B cell (primary cell): ENCODE results near the gene AP3M1. TPM values are rescaled to one million over a fixed set of nuclear protein-coding genes. Genes with fewer than 3 reads are reported as not detected.

Experiments
- ATAC-seq: fragments of 200-7000 bp; cut with Tn5 transposase; one replicate; pipeline ENCODE4 v1.10.0; 2021; ENCODE audit warnings: low read depth, mild to moderate bottlenecking, moderate number of reproducible peaks, moderate library complexity
- CTCF ChIA-PET: fragments of 350-600 bp; sonication (Branson Sonifier 250); formaldehyde crosslinking; loops from one replicate; lab custom pipeline; 2021; ENCODE audit warnings: antibody characterized with exemption, inconsistent platforms; lab: Charles Lee
- POLR2A ChIA-PET: fragments of 350-600 bp; sonication (Branson Sonifier 250); formaldehyde crosslinking; loops from one replicate; lab custom pipeline; 2021; ENCODE audit warnings: antibody characterized with exemption; lab: Charles Lee
- DNase-seq: peaks from one replicate; pipeline ENCODE4 v3.0.0; 2013
- H2AFZ ChIP-seq: 2 replicates; pipeline ENCODE4 v1.6.1; 2012; ENCODE audit warnings: mild to moderate bottlenecking, low read depth, low read length; ENCODE audit not compliant: insufficient read depth, poor library complexity, severe bottlenecking
- H3K27ac ChIP-seq, 2 donors: 1 replicate in 1 of 2; 2 replicates in 1 of 2; pipeline ENCODE4 v1.5.1; 2012 to 2013; ENCODE audit warnings: low read length in 2 of 2, mild to moderate bottlenecking in 2 of 2, moderate library complexity in 1 of 2
- H3K27me3 ChIP-seq, 4 experiments: fragments of 200-600 bp in 1 of 4; sonication (generic) in 1 of 4; replicated peaks in 1 of 4; 1 replicate in 2 of 4; 2 replicates in 2 of 4; pipeline versions ENCODE4 v1.6.1 to v1.7.0; 2013 to 2016; ENCODE audit warnings: low read length in 3 of 4, mild to moderate bottlenecking in 2 of 4, mixed read lengths in 1 of 4, moderate library complexity in 1 of 4; ENCODE audit not compliant: insufficient read depth in 4 of 4, control insufficient read depth in 3 of 4; ENCODE audit errors: control extremely low read depth in 1 of 4
- H3K36me3 ChIP-seq, 2 experiments: replicated peaks in 1 of 2; 1 replicate in 1 of 2; 2 replicates in 1 of 2; pipeline versions ENCODE4 v1.6.1 to v1.7.1; 2013; ENCODE audit warnings: low read length in 1 of 2; ENCODE audit not compliant: insufficient read depth in 2 of 2, control insufficient read depth in 1 of 2; ENCODE audit errors: control extremely low read depth in 1 of 2, extremely low read depth in 1 of 2
- H3K4me1 ChIP-seq, 2 donors: fragments of 200-600 bp in 1 of 2; sonication (generic) in 1 of 2; 1 replicate in 1 of 2; 2 replicates in 1 of 2; pipeline versions ENCODE4 v1.5.1 to v1.6.1; 2013 to 2017; ENCODE audit warnings: low read length in 2 of 2; ENCODE audit not compliant: control insufficient read depth in 2 of 2, insufficient read depth in 2 of 2
- H3K4me2 ChIP-seq: replicated peaks from 2 replicates; pipeline ENCODE3; 2012; ENCODE audit warnings: mild to moderate bottlenecking, low read depth, low read length; ENCODE audit not compliant: poor library complexity, severe bottlenecking
- H3K4me3 ChIP-seq, 5 experiments: fragments of 200-600 bp in 1 of 5; sonication (generic) in 1 of 5; 1 replicate in 3 of 5; 2 replicates in 2 of 5; pipeline versions ENCODE4 v1.5.1 to v1.7.0; 2011 to 2016; ENCODE audit warnings: low read length in 4 of 5, mild to moderate bottlenecking in 4 of 5, low read depth in 2 of 5, control low read depth in 1 of 5, moderate library complexity in 1 of 5; ENCODE audit not compliant: insufficient read depth in 1 of 5; ENCODE audit errors: control extremely low read depth in 1 of 5, extremely low read depth in 1 of 5
- H3K79me2 ChIP-seq: fragments of 200-600 bp; sonication (generic); one replicate; pipeline ENCODE4 v1.6.0; 2016; ENCODE audit warnings: low read length; ENCODE audit not compliant: control insufficient read depth, insufficient read depth
- H3K9ac ChIP-seq: fragments of 200-600 bp; sonication (generic); 2 replicates; pipeline ENCODE4 v1.6.1; 2017; ENCODE audit warnings: mild to moderate bottlenecking, low read length, moderate library complexity
- H3K9me3 ChIP-seq, 3 donors: one replicate each; pipeline versions ENCODE4 v1.6.1 to v1.7.1; 2013; ENCODE audit warnings: low read length in 2 of 3; ENCODE audit not compliant: control insufficient read depth in 2 of 3, insufficient read depth in 1 of 3; ENCODE audit errors: control extremely low read depth in 1 of 3
- H4K20me1 ChIP-seq: 2 replicates; pipeline ENCODE4 v1.6.0; 2012; ENCODE audit warnings: mild to moderate bottlenecking, low read length; ENCODE audit not compliant: insufficient read depth, control insufficient read depth, poor library complexity, severe bottlenecking
- H3K27ac Mint-ChIP-seq: one replicate; pipeline ENCODE4 v1.8.0; 2021; ENCODE audit warnings: mixed read lengths
- H3K27me3 Mint-ChIP-seq: one replicate; pipeline ENCODE4 v1.8.0; 2021; ENCODE audit warnings: mixed read lengths
- H3K4me1 Mint-ChIP-seq: one replicate; pipeline ENCODE4 v1.8.0; 2021; ENCODE audit warnings: mixed read lengths
- H3K4me3 Mint-ChIP-seq: one replicate; pipeline ENCODE4 v1.8.0; 2021; ENCODE audit warnings: mixed read lengths
- H3K9me3 Mint-ChIP-seq: one replicate; pipeline ENCODE4 v1.8.0; 2022; ENCODE audit warnings: mixed read lengths; ENCODE audit not compliant: insufficient read depth
- EZH2 ChIP-seq: IDR thresholded peaks from 2 replicates; pipeline ENCODE4 v1.6.1; 2012; ENCODE audit warnings: borderline replicate concordance, low read depth, mild to moderate bottlenecking, moderate library complexity, low read length; ENCODE audit not compliant: insufficient read depth, poor library complexity, severe bottlenecking
- WGBS: methylation state at CpG from one replicate; pipeline ENCODE4 v1.1.5; 2013; ENCODE audit warnings: missing lambda C conversion rate; ENCODE audit not compliant: insufficient coverage; 5-methylcytosine and 5-hydroxymethylcytosine counted together
- intact Hi-C: fragments of 100-400 bp; cut with micrococcal nuclease; formaldehyde crosslinking; loops from one replicate; pipeline ENCODE4 v1.10.0; 2022
- polyA plus RNA-seq: library from polyadenylated mRNA; depleted of rRNA; stranded (reverse); fragments of >200 nt; gene quantifications from 2 replicates; pipeline ENCODE4 v1.2.3, GENCODE V29; 2012
- total RNA-seq, 2 donors: library from RNA; stranded (reverse); fragments of 120-200 nt in 1 of 2; gene quantifications; 1 replicate in 1 of 2; 2 replicates in 1 of 2; pipeline versions ENCODE4 v1.2.3 to v1.2.4, GENCODE V29; 2013 to 2022
- TF ChIP-seq, protein P1 (sequence below): fragments of 200-600 bp; IDR thresholded peaks from one replicate; pipeline ENCODE4 v1.8.0; 2022; ENCODE audit warnings: antibody characterized with exemption, mild to moderate bottlenecking

AP3M1 gene
- total and polyA plus RNA-seq, 2 donors (not counting 1 experiment from before 2014, with no cell fraction given), result 21.6 to 50.4 TPM

DNA sequence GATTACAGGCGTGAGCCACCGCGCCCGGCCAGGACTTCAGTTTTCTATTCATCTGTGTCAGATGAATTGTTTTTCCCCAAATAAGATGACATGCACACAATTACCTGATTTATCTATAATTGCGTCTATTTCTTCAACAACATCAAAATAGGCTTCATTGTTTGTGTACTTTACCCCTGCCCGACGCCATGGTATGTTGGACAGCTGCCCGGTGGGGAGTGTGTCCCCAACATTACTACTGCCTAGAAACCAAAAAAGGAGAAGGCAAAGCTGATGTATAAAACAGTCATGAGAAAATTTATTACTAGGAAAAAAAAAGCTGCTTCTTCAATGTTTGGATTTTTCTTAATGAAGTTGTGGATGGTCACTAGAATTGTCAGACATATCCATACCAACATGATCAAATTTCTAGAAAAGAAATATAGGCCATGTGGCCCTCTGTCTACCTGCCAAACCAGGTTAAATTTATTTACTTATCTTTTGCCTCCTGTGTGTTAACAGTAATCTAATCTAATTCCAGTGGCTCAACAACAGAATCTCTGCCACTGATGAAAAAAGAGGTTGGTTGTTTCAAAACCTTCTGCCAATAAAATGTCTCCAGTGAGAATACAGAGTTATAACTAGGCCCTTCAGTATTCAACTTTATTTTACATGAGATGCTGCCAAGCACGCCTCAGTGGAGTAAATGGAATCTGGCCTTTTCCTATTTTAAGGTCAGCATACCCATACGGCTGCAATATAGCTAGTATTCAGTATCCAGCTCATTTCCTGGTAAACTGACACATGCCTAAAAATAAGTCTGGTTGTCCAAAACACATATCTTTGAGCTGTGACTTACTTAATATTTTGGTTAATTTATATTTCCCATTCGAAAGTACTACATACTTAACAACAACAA, 16.5 kb downstream of the AP3M1 start:
- Histone ChIP-seq H3K27ac (no peak overlapping the region), H3K9ac (no peak overlapping the region), H3K4me3 (no peak overlapping the region), H4K20me1 (peaks cover 4% of the 10 kb centered on the region), H3K4me1 (no peaks in the 10 kb centered on the region), H3K36me3 (peaks cover 7 to 74% of the 10 kb centered on the region in 2 experiments), H2AFZ (no peak overlapping the region), H3K4me2 (no peak overlapping the region), H3K9me3 (no peaks in the 10 kb centered on the region), H3K27me3 (no peaks in the 10 kb centered on the region), H3K79me2 (peaks cover 25% of the 10 kb centered on the region)
- TF ChIP-seq, protein P1, sequence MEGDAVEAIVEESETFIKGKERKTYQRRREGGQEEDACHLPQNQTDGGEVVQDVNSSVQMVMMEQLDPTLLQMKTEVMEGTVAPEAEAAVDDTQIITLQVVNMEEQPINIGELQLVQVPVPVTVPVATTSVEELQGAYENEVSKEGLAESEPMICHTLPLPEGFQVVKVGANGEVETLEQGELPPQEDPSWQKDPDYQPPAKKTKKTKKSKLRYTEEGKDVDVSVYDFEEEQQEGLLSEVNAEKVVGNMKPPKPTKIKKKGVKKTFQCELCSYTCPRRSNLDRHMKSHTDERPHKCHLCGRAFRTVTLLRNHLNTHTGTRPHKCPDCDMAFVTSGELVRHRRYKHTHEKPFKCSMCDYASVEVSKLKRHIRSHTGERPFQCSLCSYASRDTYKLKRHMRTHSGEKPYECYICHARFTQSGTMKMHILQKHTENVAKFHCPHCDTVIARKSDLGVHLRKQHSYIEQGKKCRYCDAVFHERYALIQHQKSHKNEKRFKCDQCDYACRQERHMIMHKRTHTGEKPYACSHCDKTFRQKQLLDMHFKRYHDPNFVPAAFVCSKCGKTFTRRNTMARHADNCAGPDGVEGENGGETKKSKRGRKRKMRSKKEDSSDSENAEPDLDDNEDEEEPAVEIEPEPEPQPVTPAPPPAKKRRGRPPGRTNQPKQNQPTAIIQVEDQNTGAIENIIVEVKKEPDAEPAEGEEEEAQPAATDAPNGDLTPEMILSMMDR, result no peak
- TF ChIP-seq EZH2, result no peak
- intact Hi-C loops, result no loop called here
- Mint-ChIP-seq H3K4me1 (no peaks in the 10 kb centered on the region), H3K27me3 (no peaks in the 10 kb centered on the region), H3K4me3 (no peak overlapping the region), H3K9me3 (no peaks in the 10 kb centered on the region), H3K27ac (no peak overlapping the region)
- DNase-seq (no peak), ATAC-seq (no peak)
- CTCF ChIA-PET, result interaction anchor here (0.7 to 2.3 kb wide), 3 partner anchors 79 to 111 kb away, joined by 3 to 5 read pairs (median 4); no protein-coding TSS in a partner anchor
- 100% methylated on average over 4 of the region's 11 CpGs for WGBS
- POLR2A ChIA-PET, result no interaction called here

DNA sequence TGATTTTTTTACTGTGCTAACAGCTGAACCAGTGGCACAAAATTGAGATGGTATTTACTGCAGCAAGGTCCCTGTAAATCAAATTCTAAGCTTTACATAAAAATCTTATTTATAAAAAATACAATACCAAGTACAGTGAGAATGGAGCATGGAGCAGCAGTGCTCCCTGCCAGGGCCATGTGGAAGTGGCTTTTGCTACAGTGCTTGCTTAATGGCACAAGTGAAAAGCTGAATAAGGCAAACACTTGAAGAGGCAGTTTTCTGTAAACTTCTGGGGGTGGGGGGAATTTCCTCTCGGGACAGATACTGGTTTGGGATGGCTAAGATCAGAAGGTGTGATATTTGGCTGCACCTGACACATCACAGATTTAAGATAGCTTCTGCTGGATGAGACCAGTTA, 27.5 kb downstream of the AP3M1 start:
- no peaks in the 10 kb centered on the region for H3K79me2 ChIP-seq
- no peaks in the 10 kb centered on the region for H3K4me1 ChIP-seq
- no peaks in the 10 kb centered on the region for H3K27me3 Mint-ChIP-seq
- ATAC-seq (no peak), DNase-seq (no peak)
- H3K27ac Mint-ChIP-seq, result no peak overlapping the region
- H3K36me3 ChIP-seq, result peaks cover 10 to 80% of the 10 kb centered on the region in 2 experiments
- H3K27ac ChIP-seq, result peak overlapping the region in 1 of 2 donors; percentile 19
- ChIA-PET CTCF (interaction anchor here (0.9 to 2.2 kb wide), 5 partner anchors 22 to 977 kb away, joined by 4 to 10 read pairs (median 5); no protein-coding TSS in a partner anchor), POLR2A (interaction anchor here (0.6 to 0.7 kb wide), 2 partner anchors 60 to 65 kb away, joined by 3 to 7 read pairs; no protein-coding TSS in a partner anchor)
- no peak overlapping the region for H2AFZ ChIP-seq
- WGBS, result no CpG with 5 or more reads among the region's 1 CpG
- H3K9me3 ChIP-seq, result no peaks in the 10 kb centered on the region
- H3K4me3 Mint-ChIP-seq, result no peak overlapping the region
- H3K9ac ChIP-seq, result no peak overlapping the region
- no peaks in the 10 kb centered on the region for H3K9me3 Mint-ChIP-seq
- TF ChIP-seq, protein P1, result no peak
- no peak for TF ChIP-seq EZH2
- H3K4me3 ChIP-seq, result no peak overlapping the region
- H3K4me2 ChIP-seq, result no peak overlapping the region
- H3K27me3 ChIP-seq, result no peaks in the 10 kb centered on the region
- intact Hi-C loops, result no loop called here
- H3K4me1 Mint-ChIP-seq, result no peaks in the 10 kb centered on the region
- no peaks in the 10 kb centered on the region for H4K20me1 ChIP-seq
